HG03103 (cell line): ENCODE results near the gene DTD1.

Experiments
- ATAC-seq: cut with Tn5 transposase; IDR thresholded peaks from one replicate; pipeline ENCODE4 v1.9.1; 2021; ENCODE audit warnings: low read depth; ENCODE audit not compliant: unreplicated experiment

The DTD1 gene

GRCh38 chr20:18613553-18613952 is 25.7 kb downstream of the DTD1 start:
- no peak for ATAC-seq

GRCh38 chr20:18614244-18614643 is 26.4 kb downstream of the DTD1 start:
- no peak for ATAC-seq

- ATAC-seq: no peak
These were observed 27.3 kb downstream of the DTD1 start for GRCh38 chr20:18615020-18615650.

- no peak for ATAC-seq
These were observed 33.1 kb downstream of the DTD1 start for GRCh38 chr20:18621004-18621403.

- ATAC-seq: no peak
These were observed 35.5 kb downstream of the DTD1 start for GRCh38 chr20:18623156-18623910.

GRCh38 chr20:18624948-18625347 is 37.1 kb downstream of the DTD1 start:
- ATAC-seq: no peak

GRCh38 chr20:18625907-18626655 is 38.2 kb downstream of the DTD1 start:
- ATAC-seq: no peak

- ATAC-seq: no peak
These were observed 40.6 kb downstream of the DTD1 start for GRCh38 chr20:18628330-18628920.

- peak; percentile 92 for ATAC-seq
These were observed 44.4 kb downstream of the DTD1 start for GRCh38 chr20:18632196-18632789.

GRCh38 chr20:18633411-18633810 is 45.6 kb downstream of the DTD1 start:
- ATAC-seq: no peak

- ATAC-seq: no peak
These were observed 46.6 kb downstream of the DTD1 start for GRCh38 chr20:18634501-18634900.

- ATAC-seq: no peak
These were observed 47.5 kb downstream of the DTD1 start for GRCh38 chr20:18635380-18635779.

GRCh38 chr20:18637224-18637623 is 49.4 kb downstream of the DTD1 start:
- ATAC-seq: no peak

- no peak for ATAC-seq
These were observed 50.9 kb downstream of the DTD1 start for GRCh38 chr20:18638768-18639167.

- no peak for ATAC-seq
These were observed 51.7 kb downstream of the DTD1 start for GRCh38 chr20:18639501-18639979.

GRCh38 chr20:18645196-18645745 is 57.4 kb downstream of the DTD1 start:
- ATAC-seq: no peak

- ATAC-seq: no peak
These were observed 58.0 kb downstream of the DTD1 start for GRCh38 chr20:18645851-18646250.

GRCh38 chr20:18647777-18648176 is 59.9 kb downstream of the DTD1 start:
- ATAC-seq: no peak

GRCh38 chr20:18650224-18650623 is 62.4 kb downstream of the DTD1 start:
- ATAC-seq: no peak

- no peak for ATAC-seq
These were observed 66.0 kb downstream of the DTD1 start for GRCh38 chr20:18653736-18654447.
